Liver (tissue), 9 donors: ENCODE measurements around the gene TRIM67. TPM values are rescaled to one million over a fixed set of nuclear protein-coding genes. Genes with fewer than 3 reads are reported as not detected.

ENCODE experiments used
- DNase-seq: peaks from one replicate; pipeline ENCODE4 v3.0.0-alpha.2; 2017; ENCODE audit warnings: low spot score
- H3K27ac ChIP-seq, 2 donors: one replicate each; pipeline ENCODE4 v1.7.0; 2013; ENCODE audit warnings: inconsistent platforms in 2 of 2, low read length in 2 of 2, control low read depth in 1 of 2, low read depth in 1 of 2, mild to moderate bottlenecking in 1 of 2
- H3K27me3 ChIP-seq, 4 donors: one replicate each; pipeline versions ENCODE4 v1.6.1 to v1.7.0; 2013; ENCODE audit warnings: low read length in 3 of 4, inconsistent platforms in 1 of 4, mild to moderate bottlenecking in 1 of 4, moderate library complexity in 1 of 4; ENCODE audit not compliant: control insufficient read depth in 4 of 4, insufficient read depth in 4 of 4
- H3K36me3 ChIP-seq, 4 donors: one replicate each; pipeline versions ENCODE4 v1.6.1 to v1.7.0; 2013; ENCODE audit warnings: low read length in 3 of 4, mild to moderate bottlenecking in 3 of 4, low read depth in 1 of 4, moderate library complexity in 1 of 4; ENCODE audit not compliant: control insufficient read depth in 4 of 4, insufficient read depth in 3 of 4
- H3K4me1 ChIP-seq, 4 donors: one replicate each; pipeline versions ENCODE4 v1.6.1 to v1.7.0; 2013; ENCODE audit warnings: low read length in 3 of 4, mild to moderate bottlenecking in 3 of 4, moderate library complexity in 1 of 4; ENCODE audit not compliant: control insufficient read depth in 4 of 4, insufficient read depth in 4 of 4
- H3K4me3 ChIP-seq, 3 donors: one replicate each; pipeline versions ENCODE4 v1.6.1 to v1.7.0; 2013; ENCODE audit warnings: low read length in 3 of 3, control low read depth in 1 of 3, low read depth in 1 of 3, mild to moderate bottlenecking in 1 of 3
- H3K9ac ChIP-seq, 2 donors: one replicate each; pipeline ENCODE4 v1.7.0; 2013; ENCODE audit warnings: low read length in 2 of 2, mild to moderate bottlenecking in 2 of 2, moderate library complexity in 2 of 2, control low read depth in 1 of 2, low read depth in 1 of 2
- H3K9me3 ChIP-seq, 4 donors: one replicate each; pipeline versions ENCODE4 v1.6.1 to v1.7.0; 2013; ENCODE audit warnings: low read length in 3 of 4; ENCODE audit not compliant: control insufficient read depth in 4 of 4
- ATF3 ChIP-seq: IDR thresholded peaks from 2 replicates; pipeline ENCODE4 v1.6.1; 2016; ENCODE audit warnings: antibody characterized with exemption
- CTCF ChIP-seq: fragments of 150-350 bp; IDR thresholded peaks from 2 replicates; pipeline ENCODE4 v1.5.1; 2017; ENCODE audit warnings: improper control_type of control experiment, low read depth, low read length; ENCODE audit not compliant: missing input control
- EGR1 ChIP-seq, 2 donors: IDR thresholded peaks; 2 replicates each; pipeline ENCODE4 v1.6.1; 2016 to 2018; ENCODE audit warnings: antibody characterized with exemption in 2 of 2, low read depth in 2 of 2
- FOXA2 ChIP-seq: IDR thresholded peaks from 2 replicates; pipeline ENCODE4 v1.6.1; 2016; ENCODE audit warnings: antibody characterized with exemption
- GABPA ChIP-seq, 2 donors: IDR thresholded peaks in 1 of 2; conservative IDR thresholded peaks in 1 of 2; 2 replicates each; pipeline ENCODE4 v1.6.1; 2016; ENCODE audit warnings: antibody characterized with exemption in 2 of 2, mild to moderate bottlenecking in 1 of 2, moderate library complexity in 1 of 2
- HNF4A ChIP-seq, 2 donors: conservative IDR thresholded peaks; 2 replicates each; pipeline ENCODE4 v1.6.1; 2016; ENCODE audit warnings: antibody characterized with exemption in 2 of 2, mild to moderate bottlenecking in 2 of 2
- HNF4G ChIP-seq: IDR thresholded peaks from 2 replicates; pipeline ENCODE4 v1.6.1; 2016; ENCODE audit warnings: antibody characterized with exemption
- MAX ChIP-seq: IDR thresholded peaks from 2 replicates; pipeline ENCODE4 v1.6.1; 2016; ENCODE audit warnings: antibody characterized with exemption
- NR2F2 ChIP-seq: IDR thresholded peaks from 2 replicates; pipeline ENCODE4 v1.6.1; 2016; ENCODE audit warnings: antibody characterized with exemption
- RAD21 ChIP-seq, 2 donors: IDR thresholded peaks; 2 replicates each; pipeline ENCODE4 v1.6.1; 2016; ENCODE audit warnings: antibody characterized with exemption in 2 of 2, mild to moderate bottlenecking in 2 of 2
- REST ChIP-seq: IDR thresholded peaks from 2 replicates; pipeline ENCODE4 v1.6.1; 2016; ENCODE audit warnings: antibody characterized with exemption, mild to moderate bottlenecking
- RXRA ChIP-seq, 2 donors: IDR thresholded peaks; 2 replicates each; pipeline ENCODE4 v1.6.1; 2017 to 2018; ENCODE audit warnings: antibody characterized with exemption in 2 of 2, mild to moderate bottlenecking in 1 of 2
- SP1 ChIP-seq: IDR thresholded peaks from 2 replicates; pipeline ENCODE4 v1.6.1; 2018; ENCODE audit warnings: antibody characterized with exemption, mild to moderate bottlenecking
- TAF1 ChIP-seq: conservative IDR thresholded peaks from 2 replicates; pipeline ENCODE4 v1.6.1; 2016; ENCODE audit warnings: antibody characterized with exemption, mild to moderate bottlenecking
- ZBTB33 ChIP-seq: IDR thresholded peaks from 2 replicates; pipeline ENCODE4 v1.6.1; 2016; ENCODE audit warnings: antibody characterized with exemption
- WGBS: extraction: QIAGEN DNeasy Blood & Tissue Kit; methylation state at CpG from one replicate; pipeline ENCODE4 v1.1.7; 2013; 5-methylcytosine and 5-hydroxymethylcytosine counted together
- polyA plus RNA-seq, 2 donors: library from polyadenylated mRNA; stranded (reverse) in 1 of 2; unstranded in 1 of 2; fragments of 200-250 nt in 1 of 2; fragments of >200 nt in 1 of 2; fragmentation: Nextera tagmentation in 1 of 2; extraction: Ambion mirVana in 1 of 2; gene quantifications; one replicate each; pipeline versions ENCODE4 v1.2.1 to v1.2.3, GENCODE V29; 2013 to 2015
- total RNA-seq, 2 donors: library from RNA; depleted of rRNA; stranded (reverse); fragments of >200 nt; gene quantifications; one replicate each; pipeline ENCODE4 v1.2.3, GENCODE V29; 2014
- donor health status: healthy.
- donor health status: healthy.
- donor health status: healthy.
- donor health status: healthy.
- donor health status: healthy.

TRIM67 gene
- total and polyA plus RNA-seq, 4 donors, result under 0.01 to 0.05 TPM; not detected in 2

GRCh38 chr1:231220801-231221200, 58.9 kb downstream of the TRIM67 start (continued):
- TF ChIP-seq HNF4G (no peak), ATF3 (no peak)

- Histone ChIP-seq H3K27me3 (no peaks in the 10 kb centered on the region), H3K27ac (no peak overlapping the region), H3K9ac (no peak overlapping the region), H3K4me1 (no peaks in the 10 kb centered on the region), H3K36me3 (peaks cover 14 to 47% (median 37%) of the 10 kb centered on the region in 4 donors), H3K9me3 (no peaks in the 10 kb centered on the region), H3K4me3 (no peak overlapping the region)
- TF ChIP-seq REST, result no peak
- TF ChIP-seq TAF1, result no peak
- no peak for TF ChIP-seq EGR1 (IDR thresholded peaks at IDR 0.05; ENCODE audit: low read depth in 2 of 2)
- TF ChIP-seq RAD21 (IDR thresholded peaks at IDR 0.05), result no peak
- no peak for TF ChIP-seq SP1
- no peak for TF ChIP-seq CTCF
- TF ChIP-seq ZBTB33, result no peak
- no peak for TF ChIP-seq RXRA (IDR thresholded peaks at IDR 0.05)
- TF ChIP-seq ATF3, result no peak
- TF ChIP-seq HNF4G, result no peak
- no peak for TF ChIP-seq NR2F2
- DNase-seq, result no peak
- 97% methylated on average over 7 of the region's 7 CpGs for WGBS
These were observed 64.3 kb downstream of the TRIM67 start for GRCh38 chr1:231226156-231226555.

GRCh38 chr1:231231511-231231910, 69.7 kb downstream of the TRIM67 start:
- 98% methylated on average over 10 of the region's 10 CpGs for WGBS
- Histone ChIP-seq H3K27ac (no peak overlapping the region), H3K9me3 (no peaks in the 10 kb centered on the region), H3K27me3 (no peaks in the 10 kb centered on the region), H3K4me3 (no peak overlapping the region), H3K4me1 (peaks cover 14 to 44% (median 40%) of the 10 kb centered on the region in 4 donors), H3K36me3 (peaks cover 0 to 15% (median 13%) of the 10 kb centered on the region in 4 donors), H3K9ac (no peak overlapping the region)
- no peak for DNase-seq
- no peak for TF ChIP-seq REST
- no peak for TF ChIP-seq HNF4A (conservative IDR thresholded peaks at IDR 0.05)
- TF ChIP-seq GABPA (IDR thresholded peaks at IDR 0.05 in 1 of 2, conservative IDR thresholded peaks at IDR 0.05 in 1 of 2), result no peak
- no peak for TF ChIP-seq MAX
- TF ChIP-seq CTCF, result no peak
- no peak for TF ChIP-seq HNF4G
- no peak for TF ChIP-seq FOXA2
- no peak for TF ChIP-seq EGR1 (IDR thresholded peaks at IDR 0.05; ENCODE audit: low read depth in 2 of 2)
- TF ChIP-seq RAD21 (IDR thresholded peaks at IDR 0.05), result no peak
